ENCODE measurements around the gene GPR25. TPM values are rescaled to one million over a fixed set of nuclear protein-coding genes. Genes with fewer than 3 reads are reported as not detected.

Gene GPR25
- not detected for total RNA-seq

- DNase-seq, result no peak
These were observed at the start of gene GPR25 for GRCh38 chr1:200872446-200873115. TSS of gene GPR25 (plus strand) at chr1:200872981. CDS start at chr1:200873038, 57 bp downstream.

- no peak for DNase-seq
These were observed 41.7 kb upstream of the GPR25 start for GRCh38 chr1:200831091-200831490.

- DNase-seq, result no peak
These were observed 38.4 kb upstream of the GPR25 start for GRCh38 chr1:200834383-200834782.

- no peak for DNase-seq
These were observed 36.6 kb upstream of the GPR25 start for GRCh38 chr1:200836213-200836612.

GRCh38 chr1:200837931-200838571 lies 34.7 kb upstream of the GPR25 start:
- DNase-seq, result no peak

- DNase-seq, result no peak
These were observed 33.9 kb upstream of the GPR25 start for GRCh38 chr1:200838676-200839445.

- no peak for DNase-seq
These were observed 27.4 kb upstream of the GPR25 start for GRCh38 chr1:200845360-200845759.

- DNase-seq, result no peak
These were observed 26.4 kb upstream of the GPR25 start for GRCh38 chr1:200846398-200846797.

GRCh38 chr1:200849430-200849829 lies 23.4 kb upstream of the GPR25 start:
- no peak for DNase-seq

GRCh38 chr1:200850554-200850953 lies 22.2 kb upstream of the GPR25 start:
- DNase-seq, result no peak

GRCh38 chr1:200856716-200857357 lies 15.9 kb upstream of the GPR25 start:
- no peak for DNase-seq

GRCh38 chr1:200857804-200858203 lies 15.0 kb upstream of the GPR25 start:
- no peak for DNase-seq

- no peak for DNase-seq
These were observed 10.7 kb upstream of the GPR25 start for GRCh38 chr1:200861937-200862647.

- DNase-seq, result no peak
These were observed 9.9 kb upstream of the GPR25 start for GRCh38 chr1:200862713-200863415.

- DNase-seq, result no peak
These were observed 6.7 kb upstream of the GPR25 start for GRCh38 chr1:200866116-200866515.

- no peak for DNase-seq
These were observed 6.3 kb upstream of the GPR25 start for GRCh38 chr1:200866521-200866920.

- DNase-seq, result no peak
These were observed 5.6 kb upstream of the GPR25 start for GRCh38 chr1:200867018-200867811.

- DNase-seq, result no peak
These were observed 3.4 kb upstream of the GPR25 start for GRCh38 chr1:200869376-200869752.

GRCh38 chr1:200869753-200870391 lies 2.9 kb upstream of the GPR25 start:
- DNase-seq, result no peak

- DNase-seq, result no peak
These were observed 412 bp downstream of the GPR25 start for GRCh38 chr1:200873116-200873670.
